ENCODE results near the gene COMMD4. TPM values are rescaled to one million over a fixed set of nuclear protein-coding genes. Genes with fewer than 3 reads are reported as not detected.

COMMD4 gene
- total RNA-seq, 2 donors from 2014 or later: 153 to 156 TPM

DNA sequence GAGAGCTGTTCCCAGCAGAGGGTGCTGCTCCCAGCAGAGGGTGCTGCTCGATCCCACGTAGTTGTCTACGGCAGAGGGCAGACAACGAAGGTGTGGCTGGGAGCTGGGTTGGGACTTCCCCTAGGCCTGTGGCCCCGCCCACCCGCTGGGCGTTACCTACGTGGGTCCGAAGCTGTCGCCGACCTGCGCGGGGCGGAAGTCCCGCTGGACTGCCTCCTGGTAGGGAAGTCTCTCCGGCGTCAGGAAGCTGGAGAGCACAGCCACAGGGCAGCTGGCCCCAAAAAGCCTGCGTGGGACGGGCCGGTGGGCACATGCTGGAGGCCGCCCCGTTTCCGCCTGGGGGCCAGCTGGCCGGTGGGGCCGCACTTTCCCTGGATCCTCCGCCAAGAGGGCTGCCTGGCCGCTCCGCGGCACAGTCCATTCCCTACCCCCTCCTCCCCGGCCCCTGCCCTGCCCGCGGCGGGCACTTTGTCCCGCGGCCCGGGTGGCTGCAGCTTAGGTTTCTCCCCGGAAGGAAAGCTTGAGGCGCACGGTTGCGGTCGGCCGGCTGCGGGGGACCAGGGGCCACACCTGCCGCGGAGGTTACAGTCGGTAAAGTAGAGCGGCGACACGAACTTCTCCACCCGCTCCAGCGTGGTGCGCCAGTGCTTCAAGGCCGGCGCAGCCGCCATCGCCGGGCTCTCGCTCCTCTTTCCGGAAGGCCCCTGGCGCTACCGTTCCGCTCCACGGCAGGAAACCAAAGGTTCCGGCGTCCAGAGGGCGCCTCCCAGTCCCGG is 32.2 kb downstream of the COMMD4 start, which contains the start of gene MAN2C1:
Gene MAN2C1 (minus strand): TSS at position 695 of the 776 bp plus-strand sequence. CDS start 24 bp downstream, at position 671.
- Mint-ChIP-seq H3K36me3 (ENCODE audit: low read depth) (peaks cover 33% of the 10 kb centered on the region), H3K27me3 (ENCODE audit: insufficient read depth) (no peaks in the 10 kb centered on the region), H3K27ac (peak within 1 kb of the TSS; percentile 97), H3K9me3 (no peaks in the 10 kb centered on the region), H3K4me3 (peak within 1 kb of the TSS; percentile 84), H3K4me1 (peaks cover 11% of the 10 kb centered on the region)
- peak; percentile 98 for DNase-seq
- Histone ChIP-seq H3K36me3 (ENCODE audit: control insufficient read depth, insufficient read depth, low read length) (peaks cover 69% of the 10 kb centered on the region), H3K4me3 (ENCODE audit: low read length) (peak within 1 kb of the TSS; percentile 95), H3K27me3 (ENCODE audit: control insufficient read depth, insufficient read depth, low read length, poor library complexity, severe bottlenecking) (no peaks in the 10 kb centered on the region), H3K4me1 (ENCODE audit: control insufficient read depth, insufficient read depth, low read length) (no peaks in the 10 kb centered on the region), H3K9me3 (ENCODE audit: control insufficient read depth, low read length) (no peaks in the 10 kb centered on the region), H3K27ac (ENCODE audit: low read depth, low read length) (peak within 1 kb of the TSS; percentile 91), H3K9ac (ENCODE audit: extremely low read depth, low read length, poor library complexity, severe bottlenecking) (peak within 1 kb of the TSS; percentile 85)
- TF ChIP-seq, protein P1, sequence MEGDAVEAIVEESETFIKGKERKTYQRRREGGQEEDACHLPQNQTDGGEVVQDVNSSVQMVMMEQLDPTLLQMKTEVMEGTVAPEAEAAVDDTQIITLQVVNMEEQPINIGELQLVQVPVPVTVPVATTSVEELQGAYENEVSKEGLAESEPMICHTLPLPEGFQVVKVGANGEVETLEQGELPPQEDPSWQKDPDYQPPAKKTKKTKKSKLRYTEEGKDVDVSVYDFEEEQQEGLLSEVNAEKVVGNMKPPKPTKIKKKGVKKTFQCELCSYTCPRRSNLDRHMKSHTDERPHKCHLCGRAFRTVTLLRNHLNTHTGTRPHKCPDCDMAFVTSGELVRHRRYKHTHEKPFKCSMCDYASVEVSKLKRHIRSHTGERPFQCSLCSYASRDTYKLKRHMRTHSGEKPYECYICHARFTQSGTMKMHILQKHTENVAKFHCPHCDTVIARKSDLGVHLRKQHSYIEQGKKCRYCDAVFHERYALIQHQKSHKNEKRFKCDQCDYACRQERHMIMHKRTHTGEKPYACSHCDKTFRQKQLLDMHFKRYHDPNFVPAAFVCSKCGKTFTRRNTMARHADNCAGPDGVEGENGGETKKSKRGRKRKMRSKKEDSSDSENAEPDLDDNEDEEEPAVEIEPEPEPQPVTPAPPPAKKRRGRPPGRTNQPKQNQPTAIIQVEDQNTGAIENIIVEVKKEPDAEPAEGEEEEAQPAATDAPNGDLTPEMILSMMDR (conservative IDR thresholded peaks at IDR 0.05): peak; percentile 83
- WGBS, 2 experiments (ENCODE audit: insufficient coverage in 1 of 2, insufficient read length in 1 of 2): 0% methylated on average over 27 to 67 of the region's 67 CpGs

DNA sequence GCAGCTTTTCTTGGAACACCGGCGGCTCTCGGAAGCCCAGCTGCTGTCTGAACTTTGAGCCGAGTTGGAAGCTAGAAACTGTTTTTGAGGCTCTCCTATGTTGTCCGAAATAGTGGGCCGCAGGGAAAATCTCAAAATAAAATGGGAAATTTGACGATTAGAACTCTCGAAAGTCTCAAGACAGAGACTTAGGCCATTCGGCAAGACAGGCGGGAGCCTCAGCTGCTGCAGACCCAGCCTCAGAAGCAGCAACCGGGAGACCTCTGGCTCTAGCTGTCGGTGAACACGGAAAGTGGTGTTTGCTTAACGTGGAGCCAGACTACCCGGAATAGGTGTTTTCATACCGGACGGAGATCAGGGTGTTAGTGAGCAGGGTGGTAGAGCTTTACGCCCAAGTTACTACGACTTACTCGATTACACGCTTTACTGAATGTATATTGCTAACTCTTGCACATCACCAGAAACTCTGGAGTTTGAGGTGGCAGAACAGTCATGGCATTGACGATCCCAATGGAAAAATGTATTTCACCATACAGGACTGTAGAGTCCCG is 32.9 kb downstream of the COMMD4 start:
- H3K4me3 Mint-ChIP-seq: peak overlapping the region; percentile 84
- peaks cover 11% of the 10 kb centered on the region for H3K4me1 Mint-ChIP-seq
- TF ChIP-seq, protein P1 (conservative IDR thresholded peaks at IDR 0.05): no peak
- H3K27me3 ChIP-seq (ENCODE audit: control insufficient read depth, insufficient read depth, low read length, poor library complexity, severe bottlenecking): no peaks in the 10 kb centered on the region
- peaks cover 75% of the 10 kb centered on the region for H3K36me3 ChIP-seq (ENCODE audit: control insufficient read depth, insufficient read depth, low read length)
- peaks cover 36% of the 10 kb centered on the region for H3K36me3 Mint-ChIP-seq (ENCODE audit: low read depth)
- WGBS, 2 experiments (ENCODE audit: insufficient coverage in 1 of 2, insufficient read length in 1 of 2): 6 to 7% methylated on average over 22 to 23 of the region's 23 CpGs
- peak overlapping the region; percentile 97 for H3K27ac Mint-ChIP-seq
- H3K27me3 Mint-ChIP-seq (ENCODE audit: insufficient read depth): no peaks in the 10 kb centered on the region
- no peaks in the 10 kb centered on the region for H3K9me3 Mint-ChIP-seq
- H3K9me3 ChIP-seq (ENCODE audit: control insufficient read depth, low read length): no peaks in the 10 kb centered on the region
- peak overlapping the region; percentile 95 for H3K4me3 ChIP-seq (ENCODE audit: low read length)
- H3K27ac ChIP-seq (ENCODE audit: low read depth, low read length): peak overlapping the region; percentile 91
- peak overlapping the region; percentile 85 for H3K9ac ChIP-seq (ENCODE audit: extremely low read depth, low read length, poor library complexity, severe bottlenecking)
- DNase-seq: no peak
- no peaks in the 10 kb centered on the region for H3K4me1 ChIP-seq (ENCODE audit: control insufficient read depth, insufficient read depth, low read length)

DNA sequence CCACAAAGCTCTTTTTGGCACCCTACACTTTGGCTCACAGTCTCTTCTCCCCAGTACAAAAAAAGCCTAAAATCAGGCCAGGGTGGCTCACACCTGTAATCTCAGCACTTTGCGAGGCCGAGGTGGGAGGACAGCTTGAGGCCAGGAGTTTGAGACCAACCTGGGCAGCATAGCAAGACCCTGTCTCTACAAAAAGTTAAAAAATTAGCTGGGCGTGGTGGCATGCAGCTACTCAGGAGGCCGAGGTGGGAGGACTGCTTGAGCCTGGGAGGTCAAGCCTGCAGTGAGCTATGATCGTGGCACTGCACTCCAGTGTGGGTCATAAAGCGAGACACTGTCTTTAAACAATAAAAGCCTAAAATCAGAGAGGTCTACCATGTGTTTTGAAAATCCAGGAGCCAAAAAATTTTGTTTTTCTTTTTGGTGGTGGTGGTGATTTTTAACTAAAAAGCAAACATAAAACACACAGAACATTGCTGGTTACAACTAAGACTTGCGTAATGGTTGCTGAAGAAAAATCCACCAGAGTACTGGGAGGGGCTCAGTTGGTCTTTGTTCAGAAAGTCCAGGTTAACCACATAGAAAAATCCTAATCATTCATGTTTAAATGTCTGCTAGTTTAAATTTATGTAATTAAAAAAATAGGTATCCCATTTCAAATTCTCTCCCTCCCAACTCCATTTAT is 34.2 kb downstream of the COMMD4 start:
- no peaks in the 10 kb centered on the region for H3K9me3 Mint-ChIP-seq
- Histone ChIP-seq H3K27me3 (ENCODE audit: control insufficient read depth, insufficient read depth, low read length, poor library complexity, severe bottlenecking) (no peaks in the 10 kb centered on the region), H3K4me1 (ENCODE audit: control insufficient read depth, insufficient read depth, low read length) (no peaks in the 10 kb centered on the region), H3K9me3 (ENCODE audit: control insufficient read depth, low read length) (no peaks in the 10 kb centered on the region), H3K27ac (ENCODE audit: low read depth, low read length) (no peak overlapping the region), H3K4me3 (ENCODE audit: low read length) (peak overlapping the region; percentile 95), H3K36me3 (ENCODE audit: control insufficient read depth, insufficient read depth, low read length) (peaks cover 74% of the 10 kb centered on the region), H3K9ac (ENCODE audit: extremely low read depth, low read length, poor library complexity, severe bottlenecking) (peak overlapping the region; percentile 85)
- TF ChIP-seq, protein P1 (conservative IDR thresholded peaks at IDR 0.05): no peak
- H3K27ac Mint-ChIP-seq: peak overlapping the region; percentile 16
- peak overlapping the region; percentile 84 for H3K4me3 Mint-ChIP-seq
- H3K4me1 Mint-ChIP-seq: peaks cover 11% of the 10 kb centered on the region
- DNase-seq: peak; percentile 33
- H3K36me3 Mint-ChIP-seq (ENCODE audit: low read depth): peaks cover 43% of the 10 kb centered on the region
- H3K27me3 Mint-ChIP-seq (ENCODE audit: insufficient read depth): no peaks in the 10 kb centered on the region
- 94 to 95% methylated on average over 7 of the region's 7 CpGs for WGBS, 2 experiments (ENCODE audit: insufficient coverage in 1 of 2, insufficient read length in 1 of 2)
